ENCODE measurements around the gene DNASE2B.
A peak's percentile ranks its signal among the peaks of the same experiment; 100 is the strongest.
"Not testable (repeated sequence)": the region's sequence is repeated elsewhere in the genome, so short reads cannot be mapped to it uniquely, and the experiment has no call there.

Gene DNASE2B

GRCh38 chr1:84434801-84435549 lies 36.7 kb downstream of the DNASE2B start:
- H3K4me3 ChIP-seq (ENCODE audit: low read depth, low read length), result no peak overlapping the region
- TF ChIP-seq CTCF (IDR thresholded peaks at IDR 0.05; ENCODE audit: low read depth, low read length), result no peak

GRCh38 chr1:84436876-84437655 lies 38.8 kb downstream of the DNASE2B start:
- no peak for TF ChIP-seq CTCF (IDR thresholded peaks at IDR 0.05; ENCODE audit: low read depth, low read length)
- H3K4me3 ChIP-seq (ENCODE audit: low read depth, low read length), result no peak overlapping the region

- no peak overlapping the region for H3K4me3 ChIP-seq (ENCODE audit: low read depth, low read length)
- TF ChIP-seq CTCF (IDR thresholded peaks at IDR 0.05; ENCODE audit: low read depth, low read length), result peak; percentile 30; the same call in 1 of the 2 replicates
These were observed 44.0 kb downstream of the DNASE2B start for GRCh38 chr1:84442256-84442655.

- not testable (repeated sequence) for H3K4me3 ChIP-seq (ENCODE audit: low read depth, low read length)
These were observed 44.7 kb downstream of the DNASE2B start for GRCh38 chr1:84442747-84443646.

- H3K4me3 ChIP-seq (ENCODE audit: low read depth, low read length), result not testable (repeated sequence)
These were observed 50.4 kb downstream of the DNASE2B start for GRCh38 chr1:84448704-84449103.

- no peak overlapping the region for H3K4me3 ChIP-seq (ENCODE audit: low read depth, low read length)
- TF ChIP-seq CTCF (IDR thresholded peaks at IDR 0.05; ENCODE audit: low read depth, low read length), result no peak
These were observed 52.6 kb downstream of the DNASE2B start for GRCh38 chr1:84450910-84451309.

- no peak for TF ChIP-seq CTCF (IDR thresholded peaks at IDR 0.05; ENCODE audit: low read depth, low read length)
- H3K4me3 ChIP-seq (ENCODE audit: low read depth, low read length), result no peak overlapping the region
These were observed 54.2 kb downstream of the DNASE2B start for GRCh38 chr1:84452436-84452835.

GRCh38 chr1:84462118-84462517 lies 63.8 kb downstream of the DNASE2B start:
- TF ChIP-seq CTCF (IDR thresholded peaks at IDR 0.05; ENCODE audit: low read depth, low read length), result no peak

More at GRCh38 chr1:84462118-84462517, 63.8 kb downstream of the DNASE2B start:
- no peak overlapping the region for H3K4me3 ChIP-seq (ENCODE audit: low read depth, low read length)

Data from WI38 (cell line).